Astrocyte (in vitro differentiated cells and primary cell): Measurements from ENCODE around the gene DLGAP3.

Experiments
- EZH2 ChIP-seq: IDR thresholded peaks from 2 replicates; pipeline ENCODE4 v1.6.1; 2012; ENCODE audit warnings: mild to moderate bottlenecking, low read length, inconsistent platforms; ENCODE audit not compliant: insufficient read depth
- TF ChIP-seq, protein P1 (sequence below): IDR thresholded peaks from 2 replicates; pipeline ENCODE4 v1.5.1; 2011; ENCODE audit warnings: low read depth, mild to moderate bottlenecking, inconsistent platforms, low read length, moderate library complexity; ENCODE audit not compliant: insufficient read depth

DNA sequence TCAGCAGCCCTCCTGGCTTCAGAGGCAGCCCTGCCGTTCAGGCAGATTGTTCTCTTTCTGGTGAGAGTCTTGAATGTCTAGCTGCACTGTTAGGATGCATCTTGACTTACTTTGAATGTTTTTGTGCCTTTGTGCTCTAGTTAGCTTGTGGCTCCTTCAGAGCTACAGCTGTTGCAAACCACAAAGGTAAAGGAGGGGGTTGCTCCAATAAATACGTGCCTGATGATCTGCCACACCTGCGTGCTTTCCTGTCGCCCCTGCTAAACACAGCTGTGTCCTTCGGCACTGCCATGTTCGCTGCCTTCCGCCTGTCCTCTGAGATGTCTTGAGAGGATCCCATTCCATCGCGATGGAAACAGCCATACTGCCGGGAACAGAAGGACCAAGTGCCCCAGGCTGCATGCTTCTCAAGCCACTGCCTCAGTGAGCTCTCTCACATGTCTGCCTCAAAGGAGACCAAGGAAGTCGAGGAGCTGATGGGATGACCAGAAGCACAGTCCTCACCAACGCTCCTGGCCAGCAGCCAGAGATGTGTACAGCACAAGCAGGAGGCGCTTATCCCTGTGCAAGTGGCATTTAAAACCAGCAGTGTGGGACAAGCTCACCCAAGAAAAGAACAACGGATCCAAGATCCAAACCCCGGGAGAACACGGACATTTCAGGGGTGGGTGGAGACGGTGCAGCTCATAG is 57.9 kb downstream of the DLGAP3 start:
- TF ChIP-seq, protein P1, sequence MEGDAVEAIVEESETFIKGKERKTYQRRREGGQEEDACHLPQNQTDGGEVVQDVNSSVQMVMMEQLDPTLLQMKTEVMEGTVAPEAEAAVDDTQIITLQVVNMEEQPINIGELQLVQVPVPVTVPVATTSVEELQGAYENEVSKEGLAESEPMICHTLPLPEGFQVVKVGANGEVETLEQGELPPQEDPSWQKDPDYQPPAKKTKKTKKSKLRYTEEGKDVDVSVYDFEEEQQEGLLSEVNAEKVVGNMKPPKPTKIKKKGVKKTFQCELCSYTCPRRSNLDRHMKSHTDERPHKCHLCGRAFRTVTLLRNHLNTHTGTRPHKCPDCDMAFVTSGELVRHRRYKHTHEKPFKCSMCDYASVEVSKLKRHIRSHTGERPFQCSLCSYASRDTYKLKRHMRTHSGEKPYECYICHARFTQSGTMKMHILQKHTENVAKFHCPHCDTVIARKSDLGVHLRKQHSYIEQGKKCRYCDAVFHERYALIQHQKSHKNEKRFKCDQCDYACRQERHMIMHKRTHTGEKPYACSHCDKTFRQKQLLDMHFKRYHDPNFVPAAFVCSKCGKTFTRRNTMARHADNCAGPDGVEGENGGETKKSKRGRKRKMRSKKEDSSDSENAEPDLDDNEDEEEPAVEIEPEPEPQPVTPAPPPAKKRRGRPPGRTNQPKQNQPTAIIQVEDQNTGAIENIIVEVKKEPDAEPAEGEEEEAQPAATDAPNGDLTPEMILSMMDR = no peak
- no peak for TF ChIP-seq EZH2
